HG03439 (cell line): ENCODE data around the gene AKR1C2.
"Not testable (repeated sequence)": the region's sequence is repeated elsewhere in the genome, so short reads cannot be mapped to it uniquely, and the experiment has no call there.

Experiments used
- ATAC-seq: cut with Tn5 transposase; IDR thresholded peaks from one replicate; pipeline ENCODE4 v1.9.1; 2021; ENCODE audit warnings: mild to moderate bottlenecking, moderate library complexity; ENCODE audit not compliant: unreplicated experiment

The AKR1C2 gene

DNA sequence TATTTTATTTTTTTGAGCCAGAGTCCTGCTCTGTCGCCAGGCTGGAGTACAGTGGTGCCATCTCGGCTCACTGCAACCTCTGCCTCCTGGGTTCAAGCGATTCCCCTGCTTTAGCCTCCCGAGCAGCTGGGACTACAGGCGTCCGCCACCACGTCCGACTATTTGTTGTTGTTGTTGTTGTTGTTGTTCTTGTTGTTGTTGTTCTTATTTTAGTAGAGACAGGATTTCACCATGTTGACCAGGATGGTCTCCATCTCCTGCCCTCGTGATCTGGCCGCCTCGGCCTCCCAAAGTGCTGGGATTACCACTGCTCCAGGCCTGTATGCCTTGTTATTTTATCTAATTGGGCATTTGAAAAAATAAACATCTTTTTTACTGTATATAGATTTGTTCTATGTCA is 42.1 kb downstream of the AKR1C2 start:
- not testable (repeated sequence) for ATAC-seq

DNA sequence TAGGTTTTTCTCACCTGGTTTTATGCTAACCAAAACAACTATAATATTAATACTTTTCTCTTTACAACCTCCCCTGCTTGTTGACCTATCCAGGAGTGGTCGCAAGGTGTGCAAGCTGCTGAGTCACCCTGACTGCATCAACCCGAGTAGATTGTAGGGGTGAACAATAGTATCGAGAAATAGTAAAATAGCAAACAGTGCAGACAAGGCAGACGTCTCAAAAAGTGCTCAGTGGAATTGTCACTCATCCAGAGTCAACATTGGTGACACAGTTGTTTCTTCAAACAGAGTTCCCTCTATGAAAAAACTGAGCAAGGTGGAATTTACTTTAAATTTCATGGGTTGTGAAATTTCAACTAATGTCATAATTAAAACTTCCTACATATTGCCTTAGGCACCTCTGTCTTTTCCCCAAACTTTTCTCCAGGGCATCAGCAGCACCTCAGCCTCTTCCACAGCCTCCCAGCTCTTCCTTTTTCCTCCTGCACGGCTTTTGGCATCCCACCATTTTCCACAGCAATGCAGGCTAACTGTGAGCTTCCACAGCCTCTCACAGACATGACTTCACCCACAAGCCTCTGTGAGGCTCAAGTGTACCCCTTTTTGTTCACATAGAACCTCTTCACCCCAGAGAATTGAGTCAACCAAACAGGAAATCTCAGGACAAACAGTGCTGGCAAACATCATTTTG is 46.6 kb downstream of the AKR1C2 start:
- ATAC-seq, result not testable (repeated sequence)

DNA sequence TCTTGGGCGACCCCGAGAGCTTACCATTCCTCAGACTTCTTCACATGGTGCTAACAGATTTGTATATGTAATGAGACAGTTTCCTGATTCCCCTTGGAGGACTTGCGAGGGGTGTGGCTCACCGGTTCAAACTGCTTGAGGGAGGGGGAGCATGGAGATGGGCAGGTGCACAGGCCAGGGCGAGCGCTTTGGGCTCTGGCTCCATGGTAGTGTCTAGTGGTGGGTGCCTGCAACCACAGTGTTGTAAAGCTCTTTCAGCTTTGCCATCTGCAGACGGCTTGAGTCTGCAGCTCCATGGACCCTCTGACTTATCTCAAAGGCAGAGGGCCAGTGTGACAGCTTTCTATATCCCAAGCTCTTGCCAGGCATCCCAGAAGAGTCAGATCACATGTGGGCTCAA is 47.6 kb downstream of the AKR1C2 start:
- ATAC-seq, result not testable (repeated sequence)

DNA sequence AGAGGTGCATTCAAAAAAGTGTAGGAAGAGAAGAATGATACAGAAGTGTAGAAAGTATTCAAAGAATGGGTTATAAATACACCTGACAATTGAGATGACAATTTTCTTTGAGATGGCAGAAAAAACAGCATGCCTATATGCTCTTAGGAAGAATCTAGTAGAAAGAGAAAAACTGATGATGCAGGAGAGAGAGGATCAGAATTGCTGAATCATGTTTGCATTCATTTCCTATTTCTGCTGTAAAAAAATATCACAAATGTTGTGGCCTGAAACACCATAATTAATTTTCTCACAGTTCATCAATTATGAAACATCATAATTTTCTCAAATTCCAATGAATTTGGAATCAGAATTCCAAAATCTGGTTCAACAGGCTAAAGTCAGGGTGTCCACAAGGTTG is 50.3 kb downstream of the AKR1C2 start:
- ATAC-seq, result no peak

GRCh38 chr10:4951512-4952162 is 52.0 kb downstream of the AKR1C2 start:
- not testable (repeated sequence) for ATAC-seq

- ATAC-seq, result no peak
Observed at GRCh38 chr10:4947635-4948596, 55.7 kb downstream of the AKR1C2 start.

GRCh38 chr10:4947039-4947634 is 56.5 kb downstream of the AKR1C2 start:
- no peak for ATAC-seq

GRCh38 chr10:4945766-4946717 is 57.6 kb downstream of the AKR1C2 start:
- ATAC-seq, result no peak

GRCh38 chr10:4944841-4945240 is 58.8 kb downstream of the AKR1C2 start:
- no peak for ATAC-seq

GRCh38 chr10:4943821-4944220 is 59.8 kb downstream of the AKR1C2 start:
- no peak for ATAC-seq

DNA sequence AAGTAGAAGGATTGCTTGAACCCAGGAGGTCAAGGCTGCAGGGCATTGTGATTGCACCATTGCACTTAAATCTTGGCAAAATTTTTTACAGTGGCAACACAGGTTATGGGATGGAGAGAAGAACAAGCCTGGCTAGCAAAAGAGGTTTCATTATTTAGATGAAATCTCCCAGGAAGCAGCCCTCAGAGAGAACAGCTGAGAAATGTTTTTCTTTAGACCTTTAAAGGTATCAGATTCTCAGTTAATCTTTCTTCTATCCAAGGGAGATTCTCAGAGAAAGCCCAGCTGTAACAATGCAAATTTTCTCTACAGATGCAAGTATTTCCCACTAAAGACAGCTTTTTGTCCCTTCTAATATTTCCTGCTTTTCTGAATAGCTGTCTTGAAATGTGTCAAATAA is 60.2 kb downstream of the AKR1C2 start:
- not testable (repeated sequence) for ATAC-seq

DNA sequence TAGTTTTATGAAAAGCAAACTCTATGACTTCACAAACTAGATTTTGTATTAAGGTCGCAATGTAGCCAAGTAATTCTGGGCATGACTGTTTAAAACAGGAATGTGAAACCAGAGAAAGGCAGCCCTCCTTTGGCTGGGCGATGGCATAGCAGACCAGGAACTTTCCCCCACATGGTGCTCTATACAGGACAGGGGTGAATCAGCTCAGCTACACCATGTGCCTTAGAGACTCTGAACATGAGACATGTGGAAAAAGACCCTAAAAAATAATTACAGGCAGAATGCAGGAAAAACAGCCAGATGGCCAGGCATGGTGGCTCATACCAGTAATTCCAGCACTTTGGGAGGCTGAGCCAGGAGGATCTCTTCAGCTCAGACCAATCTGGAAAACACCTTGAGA is 60.7 kb downstream of the AKR1C2 start:
- not testable (repeated sequence) for ATAC-seq

- no peak for ATAC-seq
Observed at GRCh38 chr10:4941540-4942330, 61.9 kb downstream of the AKR1C2 start.

DNA sequence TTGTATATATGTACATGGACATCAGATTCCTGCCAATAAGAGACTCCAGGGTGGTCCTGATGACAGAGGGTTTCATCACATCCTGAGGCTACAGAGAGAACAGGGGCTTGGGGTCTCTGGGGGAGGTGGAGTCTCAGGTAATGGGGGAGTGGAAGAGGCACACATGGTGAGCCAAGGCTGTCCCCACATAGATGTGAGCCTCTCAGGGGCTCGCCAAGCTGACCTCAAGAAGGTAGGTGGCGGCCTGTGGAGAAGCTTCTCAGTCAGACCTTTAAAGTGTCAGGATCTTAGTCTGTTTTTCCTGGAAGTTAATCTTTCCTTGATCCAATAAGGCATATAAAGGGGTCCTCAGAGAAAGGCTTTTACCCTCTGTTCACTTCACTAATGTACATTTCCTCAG is 62.7 kb downstream of the AKR1C2 start:
- ATAC-seq, result not testable (repeated sequence)

DNA sequence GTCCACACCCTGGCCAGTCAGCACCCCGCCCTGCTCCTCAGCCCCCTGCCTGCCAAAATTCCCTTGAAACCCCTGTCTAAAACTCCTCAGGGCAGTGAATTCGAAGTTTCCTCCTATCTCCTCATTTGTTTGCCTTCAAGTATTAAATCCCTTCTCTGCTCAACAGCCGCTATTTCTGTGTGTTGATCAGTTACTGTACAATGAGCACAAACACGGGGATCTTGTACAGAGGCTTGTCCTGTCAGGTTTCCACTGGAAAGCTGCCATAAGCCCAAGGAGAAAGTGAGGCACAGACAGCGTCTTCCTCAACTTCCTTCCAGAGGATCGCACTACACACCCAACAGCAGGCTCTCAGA is 63.6 kb downstream of the AKR1C2 start:
- not testable (repeated sequence) for ATAC-seq

- ATAC-seq, result no peak
Observed at GRCh38 chr10:4939224-4940072, 64.2 kb downstream of the AKR1C2 start.
